AG20443 (cell line): ENCODE data around the gene EYA4.
A peak's percentile ranks its signal among the peaks of the same experiment; 100 is the strongest.

ENCODE experiments used
- DNase-seq: peaks from one replicate; pipeline ENCODE4 v3.0.0; 2012; ENCODE audit warnings: low spot score, mixed read lengths

Gene EYA4

DNA sequence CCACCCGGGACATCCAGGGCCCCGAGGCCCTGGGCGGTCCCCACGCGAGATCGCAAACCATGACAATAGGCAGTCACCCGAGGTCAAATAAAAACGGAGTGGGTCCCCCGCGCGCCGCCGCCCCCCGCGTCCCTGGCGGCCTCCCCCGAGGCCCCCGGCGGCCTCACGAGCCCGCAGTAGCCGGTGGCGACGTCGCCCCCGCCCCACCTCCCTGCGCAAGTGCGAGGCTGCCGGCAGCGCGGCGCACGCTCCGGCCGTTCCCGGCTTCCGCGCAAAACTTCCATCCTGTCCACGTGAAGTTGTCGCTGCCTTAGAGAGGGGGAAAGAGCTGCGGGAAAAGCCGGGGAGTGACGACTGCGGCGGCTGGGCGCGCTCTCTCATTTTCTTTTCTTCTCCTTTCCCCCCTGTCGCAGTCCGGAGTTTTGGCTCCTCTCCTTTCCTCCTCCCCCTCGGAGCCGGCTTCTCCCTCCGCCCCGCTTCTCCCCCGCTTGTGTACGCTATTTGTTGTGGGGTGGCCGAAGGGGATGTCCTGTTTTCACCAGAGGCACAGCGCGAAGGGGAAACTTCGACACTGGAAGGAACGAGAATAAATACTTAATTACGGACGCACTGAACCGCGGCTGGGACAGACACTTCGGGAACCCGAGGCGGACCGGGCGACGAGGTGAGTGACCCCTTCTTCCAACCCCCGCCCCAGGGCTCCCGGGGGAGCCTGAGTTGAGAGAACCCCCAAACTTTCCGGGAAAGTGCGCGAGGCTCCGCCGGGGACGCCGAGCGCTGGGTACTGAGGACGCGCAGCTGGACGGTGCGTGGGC, at the start of gene EYA4:
EYA4 (plus strand) TSS at position 272 of the 815 bp plus-strand sequence. CDS start 33,424 bp downstream, outside the sequence.
- DNase-seq, result peak; percentile 32

DNA sequence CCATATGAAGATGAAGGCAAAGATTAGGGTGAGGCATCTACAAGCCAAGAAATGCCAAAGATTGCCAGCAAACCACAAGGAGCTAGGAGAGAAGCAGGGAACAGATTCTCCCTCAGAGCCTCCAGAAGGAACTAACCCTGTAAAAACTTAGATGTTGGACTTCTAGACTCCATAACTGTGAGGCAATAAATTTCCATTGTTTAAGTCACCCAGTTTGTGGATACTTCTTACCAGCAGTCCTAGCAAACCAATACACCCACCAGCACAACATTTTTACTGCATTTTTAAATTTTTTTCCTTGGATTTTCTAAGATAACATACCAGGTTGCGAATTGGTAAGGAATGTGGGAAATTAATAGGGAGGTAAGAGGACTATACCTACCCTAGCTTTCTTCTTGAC, 47.8 kb upstream of the EYA4 start:
- no peak for DNase-seq

- no peak for DNase-seq
These were observed 42.4 kb upstream of the EYA4 start for GRCh38 chr6:133198725-133199124.

- no peak for DNase-seq
These were observed 39.9 kb upstream of the EYA4 start for GRCh38 chr6:133201231-133201630.

DNA sequence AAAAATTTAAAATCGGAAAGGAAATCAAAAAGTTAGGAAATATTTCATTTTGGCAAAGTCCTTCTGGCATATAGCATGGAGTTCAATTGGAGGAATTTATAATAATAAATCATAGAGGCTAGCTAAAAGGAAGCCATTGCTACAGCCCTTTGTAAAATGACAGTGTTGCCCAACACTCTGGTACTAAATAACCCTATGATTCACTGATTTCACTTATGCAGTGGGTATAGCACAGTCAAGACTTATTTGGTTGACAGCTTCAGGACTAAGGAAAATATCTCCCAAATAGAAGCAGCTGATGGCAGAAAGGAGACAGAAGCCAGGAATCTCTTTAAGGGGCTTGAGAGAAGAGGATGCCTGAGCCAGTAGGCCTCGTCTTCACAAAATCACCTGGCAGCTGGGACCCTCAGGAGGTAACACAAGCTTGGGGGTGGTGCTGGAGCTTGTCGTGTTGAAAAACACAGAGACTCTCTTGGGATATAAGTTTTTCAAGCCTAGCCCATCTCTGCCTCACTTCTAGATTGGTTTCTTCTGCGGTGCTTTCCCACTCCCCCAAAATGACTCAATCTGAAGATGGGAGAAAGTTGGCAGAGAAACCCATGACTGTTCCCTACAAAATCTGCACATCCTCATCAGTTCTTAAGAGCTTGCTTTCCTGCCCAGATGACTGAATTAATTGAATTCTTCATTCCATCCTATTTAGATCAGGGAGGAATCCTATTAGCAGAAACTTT, 38.4 kb upstream of the EYA4 start:
- DNase-seq, result no peak

DNA sequence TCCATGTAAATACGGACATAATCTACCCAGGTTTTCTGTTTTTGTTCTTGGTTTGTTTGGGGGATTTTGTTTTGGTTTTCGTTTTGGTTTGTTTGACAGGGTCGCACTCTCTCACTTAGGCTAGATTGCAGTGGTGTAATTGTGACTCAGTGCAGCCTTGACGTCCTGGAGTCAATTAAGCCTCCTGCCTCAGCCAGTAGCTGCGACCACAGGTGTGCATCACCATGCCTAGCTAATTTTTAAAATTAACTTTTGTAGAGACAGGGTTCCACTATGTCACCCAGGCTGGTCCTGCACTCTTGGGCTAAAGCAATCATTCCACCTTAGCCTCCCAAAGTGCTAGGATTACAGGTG, 37.8 kb upstream of the EYA4 start:
- no peak for DNase-seq

GRCh38 chr6:133205304-133205703, 35.9 kb upstream of the EYA4 start:
- no peak for DNase-seq

DNA sequence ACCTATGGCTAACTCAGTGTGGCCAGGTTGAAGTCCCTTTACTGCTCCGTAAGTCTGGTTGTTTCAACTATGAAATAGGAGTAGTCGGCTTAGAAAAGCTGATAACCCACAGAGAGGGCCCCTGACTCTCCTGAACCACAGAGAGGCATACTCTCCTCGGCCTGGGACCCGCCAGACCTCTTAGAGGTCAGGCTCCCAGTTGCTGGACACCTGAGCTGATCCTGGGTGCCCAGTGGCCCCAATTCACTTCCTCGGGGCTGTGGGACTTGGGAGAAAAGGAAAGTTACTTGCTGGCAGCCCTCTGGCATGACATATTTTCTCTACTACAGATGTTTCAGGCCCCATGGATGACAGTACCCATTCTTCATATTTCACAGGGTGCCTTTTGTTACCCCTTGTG, 34.2 kb upstream of the EYA4 start:
- no peak for DNase-seq

GRCh38 chr6:133207754-133208153, 33.4 kb upstream of the EYA4 start:
- no peak for DNase-seq

GRCh38 chr6:133208183-133208755, 32.9 kb upstream of the EYA4 start:
- no peak for DNase-seq

- DNase-seq, result no peak
These were observed 26.9 kb upstream of the EYA4 start for GRCh38 chr6:133214267-133214666.

DNA sequence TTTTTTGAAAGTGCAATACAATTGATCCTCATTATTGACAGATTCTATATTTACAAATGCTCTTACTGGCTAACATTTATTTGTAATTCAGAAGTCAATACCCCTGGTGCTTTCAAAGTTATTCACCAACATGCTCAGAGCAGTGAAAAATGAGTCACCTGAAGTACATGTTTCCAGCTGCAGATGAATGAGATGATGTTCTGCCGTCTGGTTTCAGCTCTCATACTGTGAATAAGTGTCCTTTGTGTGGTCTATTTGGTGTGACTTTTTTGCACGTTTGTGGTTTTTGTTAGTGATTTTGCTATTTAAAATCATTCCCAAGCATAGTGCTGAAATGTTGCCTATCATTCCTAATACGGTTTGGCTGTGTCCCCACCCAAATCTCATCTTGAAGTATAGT, 22.3 kb upstream of the EYA4 start:
- no peak for DNase-seq

- no peak for DNase-seq
These were observed 17.6 kb upstream of the EYA4 start for GRCh38 chr6:133223452-133224029.

- DNase-seq, result no peak
These were observed 15.6 kb upstream of the EYA4 start for GRCh38 chr6:133225560-133225959.

- DNase-seq, result no peak
These were observed 13.8 kb upstream of the EYA4 start for GRCh38 chr6:133227344-133227743.

DNA sequence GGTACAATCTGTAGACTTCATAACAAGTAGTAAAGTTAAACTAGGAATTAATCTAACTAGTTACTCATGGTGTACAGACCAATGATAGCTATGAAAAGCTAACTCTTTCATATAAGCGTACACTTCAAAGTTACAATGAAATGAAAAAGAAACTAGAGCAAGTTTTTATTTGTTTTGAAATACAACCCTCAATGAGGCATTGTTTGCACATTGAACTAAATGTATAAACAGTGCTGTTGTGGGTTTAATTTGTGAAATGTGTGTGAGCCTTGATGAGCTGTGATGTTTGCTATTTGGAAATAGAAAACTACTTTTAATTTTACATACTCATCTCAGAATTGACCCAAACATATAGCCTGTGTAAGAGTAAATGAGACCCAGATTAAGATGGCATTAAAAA, 11.1 kb upstream of the EYA4 start:
- no peak for DNase-seq

DNA sequence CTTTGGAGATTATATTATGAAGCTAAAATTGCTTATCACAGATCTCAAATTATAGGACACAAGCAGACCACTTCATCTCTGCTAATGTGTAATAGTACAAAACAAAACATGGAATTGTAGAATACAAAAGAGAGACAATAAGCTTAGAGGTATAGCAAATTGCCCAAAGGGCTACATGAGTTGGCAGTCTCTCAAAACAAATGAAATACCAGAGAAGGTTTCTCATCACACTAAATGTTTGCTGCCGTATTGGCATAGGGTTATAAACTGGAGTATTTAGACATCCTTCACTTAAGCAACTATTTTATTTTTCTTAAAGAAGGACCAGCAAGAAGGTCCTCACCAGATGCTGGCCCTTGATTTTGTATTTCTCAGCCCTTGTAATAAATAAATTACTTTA, 5.9 kb upstream of the EYA4 start:
- DNase-seq, result no peak

DNA sequence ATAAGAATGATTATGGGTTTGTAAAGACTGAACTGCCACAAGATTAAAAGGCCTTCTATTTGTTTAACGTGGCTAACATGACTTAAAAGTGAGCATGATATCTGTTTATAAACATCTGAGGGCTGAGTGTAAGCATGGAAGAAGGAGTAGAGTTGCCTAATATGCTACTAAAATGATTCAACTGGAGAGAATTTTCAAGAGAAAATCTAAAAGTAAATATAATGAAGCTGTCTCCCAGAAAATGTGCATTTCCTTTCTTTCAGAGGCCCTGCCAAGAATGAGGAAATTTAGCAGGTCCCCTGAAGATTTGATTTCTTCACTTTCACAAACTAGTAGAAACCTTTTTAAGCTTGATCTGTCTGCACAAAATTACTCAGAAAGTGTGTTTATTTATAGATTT, 4.2 kb upstream of the EYA4 start:
- no peak for DNase-seq

DNA sequence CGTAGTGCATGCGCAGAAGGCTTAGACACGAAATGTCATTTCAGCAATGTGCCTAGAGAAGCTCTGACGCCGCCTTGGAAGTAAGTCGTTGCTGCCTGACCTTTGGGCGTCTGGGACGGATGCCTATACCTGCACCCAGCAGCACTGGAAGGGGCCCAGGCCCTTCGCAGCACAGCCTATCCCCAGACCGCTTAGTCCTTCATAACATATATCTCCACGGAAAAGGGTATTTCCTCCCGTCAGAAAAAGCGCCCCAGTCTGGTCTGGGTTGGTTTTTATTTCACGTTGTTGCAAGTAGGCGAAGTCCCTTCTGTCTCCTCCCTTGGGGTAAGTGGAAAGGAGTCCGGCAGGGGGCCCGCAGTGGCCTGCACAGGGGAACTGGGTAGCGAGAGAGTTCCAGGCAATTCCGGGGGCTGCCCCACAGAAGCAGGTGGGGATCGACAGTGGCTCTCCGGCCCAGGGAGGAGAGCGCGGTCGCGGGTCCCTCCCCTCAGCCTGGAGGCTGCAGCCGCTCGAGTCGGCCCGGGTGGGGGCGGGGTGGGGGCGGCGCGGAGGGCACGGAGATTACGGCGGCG, 559 bp upstream of the EYA4 start:
- no peak for DNase-seq

DNA sequence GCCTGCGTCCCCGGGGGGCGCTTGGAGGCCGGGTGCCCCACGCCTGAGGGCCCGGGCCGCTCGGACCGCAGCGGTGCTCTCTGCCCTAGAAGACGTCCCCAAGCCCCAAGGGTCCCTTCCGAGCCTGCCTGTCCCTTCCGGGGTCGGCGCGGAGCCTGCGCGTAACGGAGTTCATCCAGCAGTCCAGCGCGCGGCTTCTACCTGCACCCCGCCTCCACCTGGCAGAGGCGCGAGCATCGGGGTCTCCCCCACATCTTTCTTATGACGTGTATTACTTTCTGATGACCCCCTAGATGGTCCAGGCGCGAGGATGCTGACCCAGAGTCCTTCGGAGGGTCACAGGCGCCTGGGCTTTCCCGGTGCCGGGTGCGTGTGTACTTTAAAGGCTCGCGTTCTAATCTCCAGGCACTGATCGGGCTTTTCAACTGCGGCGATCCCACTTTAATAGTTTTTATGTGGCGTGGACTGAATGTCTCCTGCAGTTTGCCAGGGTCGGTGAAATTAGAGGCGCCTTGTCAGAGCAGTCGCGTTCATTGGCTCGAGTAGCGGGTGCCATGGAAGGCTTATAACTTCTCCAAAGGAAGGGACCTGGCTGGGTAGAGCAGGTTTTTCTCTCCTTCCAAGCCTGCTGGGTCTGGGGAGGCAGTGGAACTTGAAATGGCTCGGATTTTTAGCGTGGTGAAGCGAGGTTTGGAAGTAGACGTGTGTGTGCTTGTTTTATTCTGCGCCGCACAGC, 912 bp downstream of the EYA4 start:
- peak; percentile 11 for DNase-seq

DNA sequence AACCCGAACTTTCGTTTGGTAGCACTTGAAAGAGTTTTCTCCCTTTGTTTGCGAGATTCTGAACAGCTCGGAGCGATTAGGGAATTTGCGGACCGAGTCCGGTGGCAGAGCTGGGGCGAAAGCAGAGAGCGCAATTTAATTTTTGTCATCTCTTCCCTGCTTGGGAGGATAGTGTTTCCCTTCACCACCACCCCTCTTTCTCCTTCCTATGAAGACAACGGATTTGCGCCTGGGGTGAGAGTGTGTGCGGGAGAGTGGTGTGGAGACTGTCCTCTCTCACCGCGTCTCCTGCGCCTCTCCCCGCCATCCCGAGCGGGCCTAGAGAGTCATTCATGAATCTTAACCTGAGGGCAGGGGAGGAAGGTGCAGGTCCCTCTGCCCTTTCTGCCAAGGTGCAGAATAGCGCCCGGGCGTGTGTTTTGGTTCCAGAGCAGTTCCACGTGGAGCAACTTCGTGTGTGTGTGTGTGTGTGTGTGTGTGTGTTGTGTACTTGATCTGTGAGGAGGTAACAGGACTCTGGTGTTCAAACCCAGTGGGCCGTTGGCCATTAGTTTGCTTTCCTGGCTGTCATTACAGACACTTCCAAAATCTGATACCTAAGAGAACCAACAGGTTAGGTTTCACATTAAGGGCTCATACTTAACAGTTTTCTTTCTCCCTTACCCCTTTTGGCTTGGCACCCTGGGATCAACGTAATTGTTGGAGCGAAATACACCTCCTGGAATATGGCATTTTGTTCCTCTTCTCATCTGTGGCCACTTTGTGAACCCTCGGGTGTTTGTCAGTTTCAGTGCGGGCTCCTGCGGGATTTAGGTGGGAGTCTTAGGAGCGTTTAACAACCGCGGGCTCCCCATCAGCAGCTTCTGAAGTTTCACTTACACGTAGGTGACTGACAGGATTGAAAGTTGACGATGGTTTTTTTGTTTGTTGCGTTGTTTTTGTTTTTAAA, 1.8 kb downstream of the EYA4 start:
- DNase-seq, result no peak
